HG02798 (cell line): ENCODE measurements around the gene TMEM26.
A peak's percentile ranks its signal among the peaks of the same experiment; 100 is the strongest.
"Not testable (repeated sequence)": the region's sequence is repeated elsewhere in the genome, so short reads cannot be mapped to it uniquely, and the experiment has no call there.

Experiments
- ATAC-seq: cut with Tn5 transposase; IDR thresholded peaks from one replicate; pipeline ENCODE4 v1.9.1; 2021; ENCODE audit warnings: mild to moderate bottlenecking; ENCODE audit not compliant: unreplicated experiment, poor library complexity

The TMEM26 gene

DNA sequence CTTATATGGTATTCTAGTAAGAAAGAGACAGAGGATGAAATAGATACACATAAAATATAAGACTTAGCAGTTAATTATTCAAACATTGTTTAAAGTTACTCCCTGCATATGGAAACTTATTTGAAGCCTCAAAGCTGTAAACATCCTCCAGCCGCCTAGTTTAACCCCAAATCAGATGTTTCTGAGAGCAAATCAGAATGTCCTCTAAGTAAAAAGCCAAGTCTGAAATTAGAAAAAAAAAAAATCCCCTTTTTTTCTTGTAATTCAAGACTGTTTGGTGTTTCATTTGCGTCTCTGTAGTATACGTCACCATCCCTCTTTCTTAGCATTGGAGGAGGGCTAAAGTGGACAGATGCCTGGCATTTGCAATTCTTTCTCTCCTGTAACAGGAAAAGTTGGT lies 46.4 kb downstream of the TMEM26 start:
- no peak for ATAC-seq

DNA sequence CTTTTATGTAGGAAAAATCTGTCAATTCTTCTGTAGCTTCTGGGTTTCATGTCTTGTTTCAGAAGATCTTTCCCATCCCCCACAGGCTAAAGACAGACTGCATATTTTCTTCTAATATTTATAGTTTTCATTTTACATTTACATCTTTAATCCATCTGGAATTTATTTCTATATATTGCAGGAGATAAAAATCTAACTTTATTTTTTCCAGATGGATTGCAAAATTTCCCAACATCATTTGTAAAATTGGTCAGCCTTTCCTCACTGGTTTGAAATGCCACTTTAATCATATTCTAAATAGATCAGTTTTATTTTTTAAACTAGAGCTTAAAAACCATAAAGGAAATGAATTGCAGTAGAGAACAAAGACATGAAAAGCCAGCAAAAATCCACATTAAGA lies 46.9 kb downstream of the TMEM26 start:
- no peak for ATAC-seq

DNA sequence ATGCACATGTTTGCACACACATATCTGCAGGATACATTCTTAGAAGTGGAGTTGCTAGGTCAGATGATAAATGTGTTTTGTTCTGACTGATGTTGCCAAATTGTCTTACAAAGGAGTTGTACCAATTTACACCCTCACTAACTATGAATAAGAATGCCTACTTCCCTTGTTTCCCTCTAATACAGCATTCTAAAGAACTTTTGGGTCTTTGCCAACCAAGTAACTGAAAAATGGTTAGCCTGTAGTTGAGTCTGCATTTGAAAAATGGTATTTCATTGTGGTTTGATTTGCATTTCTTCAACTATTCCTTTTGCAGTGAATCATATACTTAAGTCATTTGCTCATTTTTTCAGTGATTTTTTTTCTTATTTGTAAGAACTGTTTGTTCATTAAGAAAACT lies 48.4 kb downstream of the TMEM26 start:
- no peak for ATAC-seq

GRCh38 chr10:61400524-61400923 lies 52.7 kb downstream of the TMEM26 start:
- ATAC-seq: no peak

- ATAC-seq: no peak
Measured at GRCh38 chr10:61399406-61399805, 53.8 kb downstream of the TMEM26 start.

DNA sequence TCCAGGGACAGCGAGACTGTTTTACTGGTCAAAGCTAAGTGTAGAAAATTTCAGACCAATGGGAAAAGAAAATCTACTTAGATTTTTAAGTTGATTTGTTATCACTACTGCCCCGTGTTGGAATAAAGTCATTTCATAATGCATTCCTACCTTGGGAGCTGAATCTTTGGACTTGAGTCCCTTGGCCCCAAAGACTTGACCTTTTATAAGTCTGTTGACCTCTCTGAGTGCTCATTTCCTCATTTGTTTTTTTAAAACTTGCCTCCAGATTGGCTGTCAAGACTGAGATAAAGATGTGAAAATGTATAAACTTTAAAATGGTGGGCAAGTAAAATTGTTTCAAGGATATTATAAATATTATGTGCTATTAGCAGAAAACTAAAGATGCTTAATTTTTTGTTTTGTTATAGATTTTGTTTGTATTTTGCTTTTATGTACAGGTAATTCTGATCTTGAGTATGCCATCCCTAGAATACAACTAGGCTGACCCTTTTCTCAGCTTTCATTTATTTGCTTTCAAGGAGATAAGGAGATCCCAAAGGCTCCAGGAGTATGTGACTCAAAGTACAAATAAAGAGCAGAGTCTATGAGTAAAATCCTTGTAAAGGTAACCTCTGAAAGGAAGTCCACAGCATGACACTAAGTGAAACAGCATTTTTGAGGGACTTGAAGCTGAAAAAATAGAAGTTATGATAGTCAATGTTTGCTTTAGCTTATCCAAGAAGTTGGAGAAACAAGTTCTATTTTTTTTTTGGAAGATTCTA lies 54.6 kb downstream of the TMEM26 start:
- no peak for ATAC-seq

- ATAC-seq: peak; percentile 55
Measured at GRCh38 chr10:61397175-61397986, 55.8 kb downstream of the TMEM26 start.

GRCh38 chr10:61391281-61391680 lies 61.9 kb downstream of the TMEM26 start:
- peak; percentile 29 for ATAC-seq

DNA sequence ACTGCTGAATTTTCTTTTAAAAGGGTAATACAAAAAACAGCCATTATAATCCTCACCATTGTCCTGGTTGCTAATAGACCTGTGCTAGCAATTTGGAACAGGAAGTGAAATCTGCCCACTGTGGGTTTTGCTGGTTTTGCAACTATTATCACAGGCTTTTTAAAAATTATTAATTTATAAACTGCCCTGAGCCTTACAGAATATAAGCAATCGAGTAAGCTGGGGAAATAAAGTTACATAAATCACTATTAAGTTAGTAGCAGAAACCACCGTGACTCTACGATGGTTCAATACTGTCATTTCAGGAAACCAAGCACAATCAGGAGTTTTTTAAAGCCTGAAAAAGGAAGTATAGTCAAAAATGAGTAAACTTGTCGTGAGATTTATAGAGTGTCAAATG lies 62.3 kb downstream of the TMEM26 start:
- peak; percentile 86 for ATAC-seq

GRCh38 chr10:61389887-61390286 lies 63.3 kb downstream of the TMEM26 start:
- no peak for ATAC-seq

DNA sequence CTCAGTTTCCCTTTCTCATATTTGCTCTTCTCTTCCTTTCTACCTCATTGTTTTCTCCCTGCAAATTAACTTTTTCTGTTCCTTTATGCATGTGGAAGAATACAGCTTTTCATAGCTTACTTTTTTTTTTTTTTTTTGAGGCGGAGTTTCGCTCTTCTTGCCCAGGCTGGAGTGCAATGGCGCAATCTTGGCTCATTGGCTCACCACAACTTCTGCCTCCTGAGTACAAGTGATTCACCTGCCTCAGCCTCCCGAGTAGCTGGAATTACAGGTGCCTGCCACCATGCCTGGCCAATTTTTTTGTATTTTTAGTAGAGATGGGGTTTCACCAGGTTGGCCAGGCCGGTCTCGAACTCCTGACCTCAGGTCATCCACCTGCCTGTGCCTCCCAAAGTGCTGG lies 64.2 kb downstream of the TMEM26 start:
- ATAC-seq: not testable (repeated sequence)

DNA sequence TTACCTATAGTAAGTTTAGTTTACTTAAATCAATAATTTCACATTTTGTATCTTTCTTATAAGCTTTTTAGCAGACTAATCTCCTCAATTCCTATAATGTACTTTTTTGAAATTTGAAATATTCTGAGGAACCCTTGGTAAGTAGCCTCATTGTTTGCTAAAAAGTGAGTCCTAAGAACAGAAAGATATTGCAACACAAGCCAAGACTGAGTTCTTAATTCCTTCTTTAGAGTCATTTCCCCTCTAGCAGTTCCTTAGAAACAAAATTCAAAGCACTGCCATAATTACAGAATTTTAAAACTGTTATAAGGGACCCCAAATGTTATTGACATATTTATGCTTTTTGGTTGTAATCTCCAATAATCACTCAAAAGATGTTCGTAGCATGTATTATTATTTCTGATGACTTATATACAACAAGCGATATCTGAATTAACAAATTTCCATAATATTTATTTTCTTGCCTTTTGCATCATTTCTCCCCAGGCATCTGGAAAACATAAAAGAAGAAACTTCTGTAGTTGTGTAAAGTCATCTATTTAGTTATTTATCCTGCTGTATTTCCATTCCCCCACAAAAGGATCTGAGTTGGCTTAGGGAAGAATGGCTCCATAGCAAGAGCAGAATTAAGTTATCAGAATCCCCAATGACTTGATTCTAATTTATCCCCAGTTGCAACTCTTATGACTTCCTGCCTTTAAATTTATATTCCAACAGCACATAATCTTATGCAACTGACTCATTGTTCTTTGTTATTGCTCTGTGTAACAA lies 67.8 kb downstream of the TMEM26 start:
- ATAC-seq: no peak

- not testable (repeated sequence) for ATAC-seq
Measured at GRCh38 chr10:61381153-61381552, 72.0 kb downstream of the TMEM26 start.

DNA sequence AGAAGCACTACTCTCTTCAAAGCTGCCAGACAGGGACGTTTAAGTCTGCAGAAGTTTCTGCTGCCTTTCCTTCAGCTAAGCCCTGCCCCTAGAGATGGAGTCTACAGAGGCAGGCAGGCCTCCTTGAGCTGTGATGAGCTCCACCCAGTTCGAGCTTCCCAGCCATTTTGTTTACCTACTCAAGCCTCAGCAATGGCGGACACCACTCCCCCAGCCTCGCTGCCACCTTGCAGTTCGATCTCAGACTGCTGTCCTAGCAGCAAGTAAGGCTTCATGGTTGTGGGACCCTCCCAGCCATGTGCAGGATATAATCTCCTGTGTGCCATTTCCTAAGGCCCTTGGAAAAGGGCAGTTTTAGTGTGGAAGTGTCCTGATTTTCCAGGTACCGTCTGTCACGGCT lies 74.3 kb downstream of the TMEM26 start:
- no peak for ATAC-seq

DNA sequence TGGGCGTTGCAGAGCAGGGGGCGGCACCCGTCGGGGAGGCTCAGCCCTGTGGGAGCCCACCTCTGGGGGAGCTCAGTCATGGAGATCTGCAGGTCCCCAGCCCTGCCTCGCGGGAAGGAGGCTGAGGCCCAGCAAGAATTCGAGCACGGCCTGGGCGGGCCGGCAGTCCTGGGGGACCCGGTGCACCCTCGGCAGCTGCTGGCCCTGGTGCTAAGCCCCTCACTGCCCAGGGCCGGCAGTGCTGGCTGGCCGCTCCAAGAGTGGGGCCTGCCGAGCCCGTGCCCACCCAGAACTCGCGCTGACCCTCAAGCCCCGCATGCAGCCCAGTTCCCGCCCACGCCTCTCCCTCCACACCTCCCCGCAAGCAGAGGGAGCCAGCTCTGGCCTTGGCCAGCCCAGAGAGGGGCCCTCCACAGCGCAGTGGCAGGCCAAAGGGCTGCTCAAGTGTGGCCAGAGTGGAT lies 76.2 kb downstream of the TMEM26 start:
- ATAC-seq: no peak

DNA sequence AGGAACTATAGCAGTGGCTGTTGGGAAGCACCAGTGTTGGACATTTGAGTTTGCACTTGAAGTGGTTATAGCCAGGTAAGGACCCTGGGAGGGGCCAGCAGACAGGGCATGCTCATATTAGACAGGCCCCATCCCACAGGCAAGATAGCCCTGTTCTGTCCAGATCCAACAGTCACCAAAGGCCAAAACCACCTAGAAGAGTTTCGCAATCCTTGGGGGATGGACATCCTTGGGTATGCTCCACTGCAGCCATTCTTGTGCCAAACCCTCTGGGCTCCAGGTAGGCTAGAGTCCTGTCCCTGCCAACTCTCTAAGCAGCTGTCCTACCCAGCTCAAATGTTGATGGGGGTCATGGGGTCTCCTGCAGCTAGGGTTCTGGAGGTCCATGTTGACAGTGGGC lies 76.8 kb downstream of the TMEM26 start:
- no peak for ATAC-seq

DNA sequence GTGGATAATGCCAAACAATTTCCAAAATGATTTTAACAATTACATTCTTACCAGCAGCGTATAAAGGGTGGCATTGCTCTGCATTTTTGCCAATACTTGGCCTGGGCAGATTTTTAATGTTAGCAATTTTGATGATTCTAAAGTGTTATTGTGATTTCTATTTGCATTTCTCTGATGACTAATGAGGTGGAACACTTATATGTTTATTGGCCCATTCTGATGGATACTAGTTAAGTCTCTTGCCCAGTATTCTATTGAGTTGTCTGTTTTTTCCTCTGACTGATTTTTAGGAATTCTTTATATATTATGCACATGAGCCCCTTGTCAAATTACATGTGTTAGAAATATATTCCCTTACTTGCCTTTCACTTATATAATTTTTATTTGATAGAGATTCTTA lies 86.8 kb downstream of the TMEM26 start:
- ATAC-seq: no peak

DNA sequence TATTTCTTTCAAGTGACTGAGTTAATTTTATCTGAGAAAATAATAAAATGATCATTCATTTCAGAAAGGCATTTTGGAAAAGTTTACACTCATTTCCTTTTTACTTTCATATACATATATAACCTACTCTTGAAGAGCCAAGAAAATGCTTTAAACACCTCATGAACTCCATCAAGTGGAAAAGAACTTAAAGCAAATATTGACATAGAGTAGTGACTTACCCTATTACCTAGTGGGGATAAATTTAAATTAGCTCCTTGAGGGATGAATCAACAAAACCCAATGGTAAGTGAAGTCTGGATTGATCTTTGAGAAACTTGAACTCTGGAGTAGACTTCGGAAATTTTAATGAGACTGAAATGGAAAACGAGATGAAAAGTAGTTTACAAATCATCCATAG lies 88.6 kb downstream of the TMEM26 start:
- no peak for ATAC-seq

- ATAC-seq: no peak
Measured at GRCh38 chr10:61363006-61363405, 90.2 kb downstream of the TMEM26 start.

DNA sequence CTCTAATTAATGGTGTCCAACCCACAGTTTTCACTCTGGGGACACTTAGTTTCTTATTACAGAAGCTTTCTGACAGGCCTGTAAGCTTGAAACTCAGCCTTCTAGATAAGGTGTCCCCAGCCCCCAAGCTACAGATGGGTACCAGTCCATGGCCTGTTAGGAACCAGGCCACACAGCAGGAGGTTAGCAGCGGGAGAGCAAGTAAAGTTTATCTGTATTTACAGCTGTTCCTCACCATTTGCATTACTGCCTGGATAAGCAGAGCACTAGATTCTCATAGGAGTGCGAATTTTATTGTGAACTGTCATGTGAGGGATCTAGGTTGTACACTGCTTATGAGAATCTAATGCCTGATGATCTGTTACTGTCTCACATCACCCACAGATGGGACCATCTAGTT lies 93.7 kb downstream of the TMEM26 start:
- ATAC-seq: no peak

DNA sequence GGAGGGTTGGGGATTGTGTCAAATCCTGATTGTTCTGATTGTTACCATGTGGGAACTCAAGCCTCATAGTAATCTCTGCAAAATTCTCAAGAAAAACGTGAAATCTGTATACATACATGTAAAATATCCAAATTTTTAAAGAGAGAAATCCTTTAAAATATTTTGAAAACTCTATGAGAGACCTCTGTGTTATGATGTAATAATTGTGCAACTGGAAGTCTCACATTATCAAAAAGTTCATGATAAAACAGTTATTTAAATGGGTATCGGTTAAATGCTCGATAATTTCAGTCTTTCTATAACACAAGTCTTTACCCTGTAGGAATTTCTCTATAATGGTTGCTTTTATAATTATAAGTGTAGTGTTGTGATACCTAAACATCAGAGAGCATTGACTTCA lies 95.5 kb downstream of the TMEM26 start:
- ATAC-seq: no peak
